Central memory CD8-positive, alpha-beta T cell (primary cell): ENCODE measurements around the gene FBXO41.

Source experiments
- ATAC-seq: fragments of 150-1000 bp; cut with Tn5 transposase; replicated peaks from 2 replicates; pipeline ENCODE4 v1.10.0; 2022; ENCODE audit warnings: mild to moderate bottlenecking, moderate FRiP score, moderate number of reproducible peaks; ENCODE audit not compliant: poor library complexity, severe bottlenecking; ENCODE audit errors: extremely low read depth
- DNase-seq, 2 donors: peaks; one replicate each; pipeline ENCODE4 v3.0.0; 2021; ENCODE audit warnings: low spot score in 2 of 2
- H3K27ac Mint-ChIP-seq: one replicate; pipeline ENCODE4 v1.8.0; 2022; ENCODE audit warnings: low read depth, mild to moderate bottlenecking, moderate library complexity, mixed read lengths
- H3K27me3 Mint-ChIP-seq: one replicate; pipeline ENCODE4 v1.8.0; 2022; ENCODE audit warnings: mixed read lengths
- H3K36me3 Mint-ChIP-seq: one replicate; pipeline ENCODE4 v1.8.0; 2022; ENCODE audit warnings: mild to moderate bottlenecking, moderate library complexity, mixed read lengths; ENCODE audit not compliant: insufficient read depth
- H3K4me1 Mint-ChIP-seq: one replicate; pipeline ENCODE4 v1.8.0; 2022; ENCODE audit warnings: mixed read lengths
- H3K4me3 Mint-ChIP-seq: one replicate; pipeline ENCODE4 v1.8.0; 2022; ENCODE audit warnings: mild to moderate bottlenecking, moderate library complexity, mixed read lengths
- H3K9me3 Mint-ChIP-seq: one replicate; pipeline ENCODE4 v1.8.0; 2022; ENCODE audit warnings: mixed read lengths

FBXO41 gene, protein sequence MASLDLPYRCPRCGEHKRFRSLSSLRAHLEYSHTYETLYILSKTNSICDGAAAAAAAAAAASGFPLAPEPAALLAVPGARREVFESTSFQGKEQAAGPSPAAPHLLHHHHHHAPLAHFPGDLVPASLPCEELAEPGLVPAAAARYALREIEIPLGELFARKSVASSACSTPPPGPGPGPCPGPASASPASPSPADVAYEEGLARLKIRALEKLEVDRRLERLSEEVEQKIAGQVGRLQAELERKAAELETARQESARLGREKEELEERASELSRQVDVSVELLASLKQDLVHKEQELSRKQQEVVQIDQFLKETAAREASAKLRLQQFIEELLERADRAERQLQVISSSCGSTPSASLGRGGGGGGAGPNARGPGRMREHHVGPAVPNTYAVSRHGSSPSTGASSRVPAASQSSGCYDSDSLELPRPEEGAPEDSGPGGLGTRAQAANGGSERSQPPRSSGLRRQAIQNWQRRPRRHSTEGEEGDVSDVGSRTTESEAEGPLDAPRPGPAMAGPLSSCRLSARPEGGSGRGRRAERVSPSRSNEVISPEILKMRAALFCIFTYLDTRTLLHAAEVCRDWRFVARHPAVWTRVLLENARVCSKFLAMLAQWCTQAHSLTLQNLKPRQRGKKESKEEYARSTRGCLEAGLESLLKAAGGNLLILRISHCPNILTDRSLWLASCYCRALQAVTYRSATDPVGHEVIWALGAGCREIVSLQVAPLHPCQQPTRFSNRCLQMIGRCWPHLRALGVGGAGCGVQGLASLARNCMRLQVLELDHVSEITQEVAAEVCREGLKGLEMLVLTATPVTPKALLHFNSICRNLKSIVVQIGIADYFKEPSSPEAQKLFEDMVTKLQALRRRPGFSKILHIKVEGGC

DNA sequence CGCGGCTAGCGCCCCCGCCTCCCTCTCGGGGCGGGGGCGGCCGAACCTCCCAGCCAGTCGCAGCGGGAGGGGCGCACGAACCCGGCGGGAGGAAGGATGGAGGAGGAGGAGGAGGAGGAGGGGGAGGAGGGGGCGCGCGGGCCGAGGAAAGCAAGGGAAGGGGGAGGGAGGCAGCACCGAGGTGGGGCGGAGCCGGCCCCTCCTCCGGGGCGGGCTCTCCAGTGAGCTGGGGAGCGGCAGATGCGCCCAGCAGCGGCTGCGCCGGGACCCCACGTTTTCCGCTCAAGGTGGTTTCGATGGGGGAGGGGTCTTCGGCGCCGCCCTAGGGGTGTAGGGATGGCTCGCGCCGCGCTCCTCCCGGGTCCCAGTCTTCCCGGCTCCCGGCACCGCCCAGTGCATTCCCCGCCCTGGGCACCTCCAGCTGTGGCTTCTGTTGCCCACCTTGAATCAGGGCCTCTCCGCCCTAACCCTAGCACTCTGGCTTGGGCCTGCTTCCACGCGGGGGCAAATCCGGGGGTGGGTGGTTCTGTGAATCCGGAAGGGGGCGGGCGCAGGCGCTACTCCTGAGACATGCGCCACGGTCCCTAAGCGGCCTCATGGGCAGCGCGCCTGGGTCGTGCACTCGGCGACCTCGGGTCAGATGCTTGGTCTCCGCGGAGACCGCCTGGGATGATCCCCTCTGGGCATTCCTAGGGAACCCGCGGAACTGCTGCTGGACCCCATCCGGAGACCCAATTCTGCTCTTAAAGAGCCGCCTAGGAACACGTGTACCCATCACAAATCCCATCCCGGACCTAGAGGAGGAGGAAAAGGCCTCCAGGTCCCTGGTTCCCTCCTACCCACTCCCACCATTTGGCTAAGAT is at the start of gene FBXO41:
Gene FBXO41, minus strand, starts transcription at position 183 of the 863 bp plus-strand sequence. CDS start 14,848 bp downstream, outside the sequence.
- no peaks in the 10 kb centered on the region for H3K9me3 Mint-ChIP-seq
- DNase-seq (peak in 1 of 2 donors; percentile 40), ATAC-seq (peak; percentile 78)
- no peaks in the 10 kb centered on the region for H3K36me3 Mint-ChIP-seq
- H3K4me1 Mint-ChIP-seq = peaks cover 14% of the 10 kb centered on the region
- peak within 1 kb of the TSS; percentile 72 for H3K4me3 Mint-ChIP-seq
- peaks cover 17% of the 10 kb centered on the region for H3K27me3 Mint-ChIP-seq
- no peak within 1 kb of the TSS for H3K27ac Mint-ChIP-seq

DNA sequence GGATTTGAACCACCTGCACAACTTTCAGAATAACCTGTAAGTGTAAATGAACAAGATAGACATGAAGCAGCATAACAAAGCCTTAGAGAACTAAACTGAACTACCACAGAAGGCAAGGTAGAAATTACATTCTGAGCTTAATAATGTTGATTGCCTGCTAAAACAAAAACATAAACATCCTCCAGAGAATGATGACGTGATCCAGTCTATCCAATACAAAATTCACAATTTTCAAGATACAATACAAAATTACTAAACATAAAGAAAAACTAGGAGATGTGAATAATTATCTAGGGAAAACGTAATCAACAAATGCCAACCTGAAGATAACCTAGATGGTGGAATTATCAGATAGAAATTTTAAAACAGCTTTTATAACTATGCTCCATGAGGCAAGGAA is 49.8 kb upstream of the FBXO41 start:
- DNase-seq (no peak), ATAC-seq (no peak)
- H3K27me3 Mint-ChIP-seq = peaks cover 18% of the 10 kb centered on the region
- no peak overlapping the region for H3K4me3 Mint-ChIP-seq
- no peaks in the 10 kb centered on the region for H3K4me1 Mint-ChIP-seq
- H3K36me3 Mint-ChIP-seq = peaks cover 3% of the 10 kb centered on the region
- no peak overlapping the region for H3K27ac Mint-ChIP-seq
- no peaks in the 10 kb centered on the region for H3K9me3 Mint-ChIP-seq

DNA sequence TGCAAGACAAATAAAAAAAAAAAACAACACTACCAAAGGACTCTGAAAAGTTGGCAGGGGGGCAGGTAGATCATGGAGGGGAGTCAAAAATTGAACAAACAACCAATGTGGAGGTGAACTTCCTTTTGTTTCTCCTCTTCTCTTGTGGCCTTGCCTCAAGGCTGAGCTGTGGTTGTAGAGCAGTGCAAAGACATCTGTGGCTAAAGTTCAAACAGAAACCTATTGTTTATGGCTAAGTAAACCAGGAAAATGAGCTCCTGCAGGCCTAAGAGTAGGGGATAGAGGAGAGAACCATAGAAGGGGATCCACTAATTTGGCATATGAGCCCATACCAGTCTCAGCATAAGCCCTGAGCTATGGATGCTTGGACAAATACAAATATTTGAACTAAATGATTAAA is 49.3 kb upstream of the FBXO41 start:
- H3K9me3 Mint-ChIP-seq = no peaks in the 10 kb centered on the region
- no peak overlapping the region for H3K4me3 Mint-ChIP-seq
- no peaks in the 10 kb centered on the region for H3K4me1 Mint-ChIP-seq
- H3K36me3 Mint-ChIP-seq = peaks cover 3% of the 10 kb centered on the region
- DNase-seq (no peak), ATAC-seq (no peak)
- H3K27ac Mint-ChIP-seq = no peak overlapping the region
- H3K27me3 Mint-ChIP-seq = peaks cover 23% of the 10 kb centered on the region

DNA sequence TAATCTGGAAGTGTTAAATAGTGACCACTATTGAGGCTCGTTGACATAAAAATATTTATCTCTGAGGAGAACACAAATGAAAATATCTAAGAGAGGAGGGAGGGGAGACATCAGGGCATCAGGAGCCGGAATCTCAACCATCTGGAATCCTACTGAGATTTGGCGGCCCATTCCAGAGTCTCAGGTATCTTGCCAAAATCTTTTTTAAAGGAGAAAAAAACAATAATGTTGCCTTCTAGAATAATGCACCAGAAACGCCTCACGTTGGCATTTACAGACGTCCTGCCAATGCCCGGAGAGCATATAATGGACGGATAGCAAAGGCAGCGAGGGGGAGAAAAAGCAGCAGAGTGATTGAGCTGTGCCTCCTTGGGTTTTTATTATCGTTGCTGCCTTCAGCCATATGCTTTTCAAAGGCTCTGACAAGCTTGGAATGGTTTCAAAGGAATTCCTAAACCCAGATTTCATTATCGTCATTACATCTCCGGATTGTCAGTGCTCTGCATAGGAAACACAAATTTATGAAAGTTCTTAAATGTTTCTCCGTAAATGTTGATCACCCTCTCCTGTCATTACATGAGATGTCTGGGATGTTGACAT is 39.9 kb upstream of the FBXO41 start:
- ATAC-seq = no peak
- H3K27ac Mint-ChIP-seq = no peak overlapping the region

DNA sequence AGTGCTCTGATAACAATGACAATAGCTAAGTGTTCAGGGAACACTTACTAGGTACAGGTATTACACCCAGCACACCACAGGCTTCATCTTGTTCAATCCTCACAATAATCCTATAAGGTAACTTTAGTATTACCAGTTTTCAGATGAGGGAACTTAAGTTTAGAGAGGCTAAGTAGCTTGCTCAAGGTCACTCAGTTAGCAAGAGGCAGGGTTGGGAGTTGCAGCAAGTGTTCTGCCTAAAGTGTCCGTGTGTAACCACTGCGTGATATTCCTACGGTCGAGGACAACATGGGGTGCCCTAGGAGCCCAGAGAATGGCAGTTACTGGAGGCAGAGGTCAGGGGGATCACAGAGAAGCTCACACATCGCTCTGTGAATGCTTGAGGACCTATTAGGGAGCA is 39.3 kb upstream of the FBXO41 start:
- H3K4me3 Mint-ChIP-seq = no peak overlapping the region
- ATAC-seq (no peak), DNase-seq (no peak)
- H3K9me3 Mint-ChIP-seq = no peaks in the 10 kb centered on the region
- H3K4me1 Mint-ChIP-seq = no peaks in the 10 kb centered on the region
- no peak overlapping the region for H3K27ac Mint-ChIP-seq
- peaks cover 96% of the 10 kb centered on the region for H3K27me3 Mint-ChIP-seq
- no peaks in the 10 kb centered on the region for H3K36me3 Mint-ChIP-seq

More for the DNA sequence above, 39.9 kb upstream of the FBXO41 start:
- no peaks in the 10 kb centered on the region for H3K4me1 Mint-ChIP-seq
- no peaks in the 10 kb centered on the region for H3K36me3 Mint-ChIP-seq
- H3K27me3 Mint-ChIP-seq = peaks cover 96% of the 10 kb centered on the region
- H3K9me3 Mint-ChIP-seq = no peaks in the 10 kb centered on the region
- no peak for DNase-seq
- no peak overlapping the region for H3K4me3 Mint-ChIP-seq

DNA sequence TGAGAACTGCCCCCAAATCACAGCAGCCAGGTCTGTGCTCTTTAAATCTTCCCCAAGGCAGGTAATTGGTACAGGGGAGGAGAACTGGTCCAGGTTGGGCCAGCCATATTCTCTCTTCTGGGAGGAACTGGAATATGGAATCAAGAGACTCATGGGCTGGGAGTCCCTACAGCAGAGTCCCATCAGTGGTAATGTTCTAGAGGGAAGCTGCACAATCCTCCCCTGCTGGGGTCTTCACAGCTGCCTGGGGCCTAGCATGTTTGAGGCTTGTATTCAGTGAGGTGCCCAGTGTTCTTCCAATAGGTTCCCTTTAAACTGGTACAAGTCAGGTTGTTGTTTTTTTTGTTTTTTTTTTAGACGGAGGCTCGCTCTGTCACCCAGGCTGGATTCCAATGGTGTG is 30.2 kb upstream of the FBXO41 start:
- Mint-ChIP-seq H3K9me3 (no peaks in the 10 kb centered on the region), H3K27ac (no peak overlapping the region), H3K27me3 (peaks cover 85% of the 10 kb centered on the region), H3K36me3 (no peaks in the 10 kb centered on the region), H3K4me1 (no peaks in the 10 kb centered on the region), H3K4me3 (no peak overlapping the region)
- DNase-seq (no peak), ATAC-seq (no peak)

DNA sequence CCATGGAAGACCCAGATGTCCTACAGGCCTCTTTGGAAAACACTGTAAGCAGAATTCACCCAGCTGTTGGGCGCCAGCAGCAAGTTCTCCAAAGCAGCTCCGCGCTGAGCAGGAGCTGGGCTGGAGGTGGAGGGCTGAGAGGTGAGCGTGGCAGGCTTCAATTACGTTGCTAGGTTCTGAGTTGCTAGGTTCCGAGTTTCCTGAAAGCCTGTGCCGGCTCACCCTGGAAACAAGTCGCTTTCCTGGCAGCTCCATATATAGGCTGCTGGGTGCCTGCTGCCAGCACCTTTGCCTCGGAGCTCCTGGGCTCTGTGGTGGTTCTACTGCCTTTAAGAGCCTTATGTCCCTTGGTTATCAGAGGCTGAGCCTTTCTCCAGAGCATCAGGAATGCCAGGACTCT is 23.4 kb upstream of the FBXO41 start:
- no peak overlapping the region for H3K4me3 Mint-ChIP-seq
- peaks cover 52% of the 10 kb centered on the region for H3K27me3 Mint-ChIP-seq
- H3K27ac Mint-ChIP-seq = no peak overlapping the region
- H3K36me3 Mint-ChIP-seq = no peaks in the 10 kb centered on the region
- H3K4me1 Mint-ChIP-seq = no peaks in the 10 kb centered on the region
- no peak for DNase-seq
- ATAC-seq = no peak
- no peaks in the 10 kb centered on the region for H3K9me3 Mint-ChIP-seq

DNA sequence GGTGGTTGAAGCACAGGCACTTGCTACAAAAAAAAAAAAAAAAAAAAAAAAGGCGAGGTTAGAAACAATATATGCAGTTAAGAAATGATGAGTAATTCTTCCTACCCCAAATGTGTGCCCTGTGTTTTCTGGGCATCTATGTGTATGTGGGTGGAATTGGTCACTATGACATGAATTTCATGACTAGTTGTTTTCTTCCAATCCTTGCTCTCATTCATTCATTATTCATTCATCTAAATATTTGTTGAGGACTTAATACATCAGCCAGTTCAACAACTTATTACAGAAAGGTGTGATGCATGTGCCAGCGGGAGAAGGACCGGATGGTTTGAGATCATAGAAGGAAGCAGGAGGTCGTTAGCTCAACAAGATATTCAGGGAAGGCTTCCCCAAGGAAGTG is 17.4 kb upstream of the FBXO41 start:
- no peak overlapping the region for H3K27ac Mint-ChIP-seq
- peaks cover 67% of the 10 kb centered on the region for H3K27me3 Mint-ChIP-seq

DNA sequence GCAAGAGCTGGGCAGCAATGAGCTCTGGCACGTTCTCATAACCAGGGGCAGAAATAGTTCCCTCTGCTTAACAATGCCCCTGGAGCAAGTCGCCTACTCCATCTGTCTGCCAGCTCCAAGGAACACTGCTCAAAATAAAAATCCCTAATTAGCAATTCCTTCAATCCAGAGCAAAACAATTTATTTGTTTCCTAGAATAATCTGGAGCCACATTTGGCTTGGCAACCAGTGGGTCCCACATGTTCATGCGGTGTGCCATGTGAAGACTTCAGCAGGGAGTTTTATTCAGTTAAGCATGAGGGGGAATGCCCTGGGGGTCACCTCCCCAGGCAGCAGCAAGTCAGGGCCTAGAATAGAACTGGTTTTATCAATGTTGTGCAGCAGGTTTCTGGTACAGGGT is 16.6 kb upstream of the FBXO41 start:
- H3K36me3 Mint-ChIP-seq = no peaks in the 10 kb centered on the region
- no peak overlapping the region for H3K4me3 Mint-ChIP-seq
- H3K9me3 Mint-ChIP-seq = no peaks in the 10 kb centered on the region
- H3K27me3 Mint-ChIP-seq = peaks cover 74% of the 10 kb centered on the region
- no peak for ATAC-seq
- no peak for DNase-seq
- H3K4me1 Mint-ChIP-seq = no peaks in the 10 kb centered on the region
- no peak overlapping the region for H3K27ac Mint-ChIP-seq

More for the DNA sequence above, 17.4 kb upstream of the FBXO41 start:
- ATAC-seq = no peak
- H3K4me3 Mint-ChIP-seq = no peak overlapping the region
- no peaks in the 10 kb centered on the region for H3K9me3 Mint-ChIP-seq
- DNase-seq = no peak
- no peaks in the 10 kb centered on the region for H3K36me3 Mint-ChIP-seq
- H3K4me1 Mint-ChIP-seq = no peaks in the 10 kb centered on the region

DNA sequence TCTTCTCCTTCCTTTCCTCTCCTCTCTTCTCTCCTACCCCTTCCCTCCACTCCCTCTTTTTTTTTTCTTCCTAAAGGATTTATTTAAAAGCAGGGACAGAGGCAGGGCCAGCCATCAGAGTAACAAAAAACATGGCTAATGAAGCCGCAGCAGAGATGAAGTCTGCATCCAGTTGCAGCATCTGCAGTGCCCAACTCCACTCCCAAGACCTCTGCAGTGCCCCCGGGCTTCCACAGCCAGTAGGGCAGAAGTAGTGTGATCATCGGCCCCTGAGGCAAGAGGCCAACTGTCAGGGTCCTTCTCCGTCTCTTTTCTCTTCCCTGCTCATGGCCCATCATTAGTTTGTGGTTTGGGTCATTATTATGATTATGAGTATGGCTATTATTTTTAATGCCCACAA is 13.3 kb upstream of the FBXO41 start:
- Mint-ChIP-seq H3K4me1 (no peaks in the 10 kb centered on the region), H3K36me3 (no peaks in the 10 kb centered on the region), H3K27ac (no peak overlapping the region), H3K9me3 (no peaks in the 10 kb centered on the region), H3K4me3 (no peak overlapping the region), H3K27me3 (peaks cover 78% of the 10 kb centered on the region)
- ATAC-seq (no peak), DNase-seq (no peak)

DNA sequence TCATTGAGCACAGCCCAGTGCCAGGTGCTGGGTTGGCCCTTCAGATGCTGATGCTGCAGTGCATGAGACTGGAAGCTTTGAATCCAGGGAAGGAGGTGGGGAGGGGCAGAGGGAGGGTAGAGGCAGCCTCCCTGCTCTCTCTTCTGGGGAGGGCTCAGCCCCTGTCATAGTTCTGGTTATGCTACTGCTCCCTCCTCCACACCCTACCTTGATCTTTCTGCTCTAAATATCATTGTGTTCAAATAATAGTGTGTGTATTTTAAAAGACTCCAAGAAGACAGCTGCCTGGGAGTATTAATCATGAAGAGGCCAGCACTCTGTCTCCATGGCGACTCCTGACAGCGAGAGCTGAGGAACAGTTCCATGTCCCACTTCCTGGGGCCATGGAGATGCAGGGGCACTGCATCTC is 12.9 kb upstream of the FBXO41 start:
- DNase-seq (no peak), ATAC-seq (no peak)
- Mint-ChIP-seq H3K27ac (no peak overlapping the region), H3K4me3 (no peak overlapping the region), H3K27me3 (peaks cover 73% of the 10 kb centered on the region), H3K4me1 (no peaks in the 10 kb centered on the region), H3K36me3 (no peaks in the 10 kb centered on the region), H3K9me3 (no peaks in the 10 kb centered on the region)
